IPS-NIHi7 (cell line): ENCODE measurements around the gene RPS6KA4.

Experiments used
- DNase-seq: peaks from one replicate; pipeline ENCODE4 v3.0.0; 2012; ENCODE audit warnings: mixed read lengths; ENCODE audit errors: extremely low spot score

The RPS6KA4 gene

DNA sequence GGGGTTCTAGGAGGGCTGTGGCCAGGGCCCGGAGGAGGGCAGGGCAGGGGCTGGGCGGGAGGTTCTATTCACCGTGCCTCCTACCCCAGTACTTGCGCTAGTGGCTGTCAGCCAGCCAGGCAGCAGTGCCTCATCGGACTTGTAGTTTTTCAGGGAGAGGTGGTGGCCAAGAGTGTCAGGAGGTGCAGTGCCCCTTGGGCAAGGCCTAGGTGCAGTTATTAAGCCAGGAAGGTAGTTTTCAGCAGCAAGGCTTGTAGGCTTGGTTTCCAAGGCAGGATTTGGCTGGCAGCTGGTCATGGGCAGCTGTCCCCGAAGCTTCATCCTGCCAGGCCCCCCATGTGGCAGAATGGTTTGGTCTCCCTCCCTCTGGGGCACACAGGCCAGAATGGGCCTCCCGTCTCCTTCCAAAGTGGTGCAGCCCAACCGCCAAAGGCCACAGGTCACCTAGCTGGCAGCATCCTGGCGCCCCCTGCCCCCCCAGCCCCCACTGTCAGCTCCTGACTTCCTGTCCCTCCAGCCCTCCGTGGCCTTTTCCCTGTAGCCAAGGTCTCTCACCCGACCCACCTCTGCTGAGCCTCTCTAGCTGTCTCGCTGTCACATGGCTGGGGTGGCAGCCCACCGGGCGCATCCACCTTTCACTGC is 10.5 kb upstream of the RPS6KA4 start:
- no peak for DNase-seq

DNA sequence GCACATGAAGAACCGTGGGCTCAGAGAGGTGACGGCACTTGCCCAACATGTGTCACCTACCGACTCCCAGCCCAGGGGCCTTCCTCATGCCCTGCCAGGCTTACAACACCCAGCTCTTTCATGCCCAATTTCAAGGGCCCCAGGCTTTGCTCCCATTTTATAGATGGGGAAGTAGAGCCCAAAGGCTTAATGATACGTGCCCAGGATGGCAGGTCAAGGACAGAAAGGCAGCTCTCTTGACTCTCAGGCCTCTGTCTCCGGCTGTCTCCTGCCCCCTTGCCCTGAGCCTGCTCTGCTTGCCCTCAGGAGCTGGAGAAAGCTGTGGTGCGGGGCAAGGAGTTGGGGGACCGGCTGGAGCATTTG is 10.0 kb upstream of the RPS6KA4 start:
- no peak for DNase-seq

DNA sequence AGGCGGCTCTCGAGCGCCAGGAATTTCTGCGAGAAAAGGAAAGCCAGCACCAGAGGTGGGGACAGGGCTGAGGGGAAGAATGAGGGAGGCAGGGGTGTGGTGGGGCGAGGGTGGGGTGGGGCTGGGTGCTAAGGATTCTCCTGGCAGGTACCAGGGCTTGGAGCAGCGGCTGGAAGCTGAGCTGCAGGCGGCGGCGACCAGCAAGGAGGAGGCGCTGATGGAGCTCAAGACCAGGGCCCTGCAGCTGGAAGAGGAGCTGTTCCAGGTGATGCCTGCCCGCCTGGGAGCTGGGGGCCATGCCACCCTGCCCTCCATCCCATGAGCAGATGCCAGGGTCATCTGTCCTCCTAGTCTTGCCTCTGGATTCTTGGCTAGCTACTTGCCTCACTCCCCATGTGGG is 9.6 kb upstream of the RPS6KA4 start:
- no peak for DNase-seq

DNA sequence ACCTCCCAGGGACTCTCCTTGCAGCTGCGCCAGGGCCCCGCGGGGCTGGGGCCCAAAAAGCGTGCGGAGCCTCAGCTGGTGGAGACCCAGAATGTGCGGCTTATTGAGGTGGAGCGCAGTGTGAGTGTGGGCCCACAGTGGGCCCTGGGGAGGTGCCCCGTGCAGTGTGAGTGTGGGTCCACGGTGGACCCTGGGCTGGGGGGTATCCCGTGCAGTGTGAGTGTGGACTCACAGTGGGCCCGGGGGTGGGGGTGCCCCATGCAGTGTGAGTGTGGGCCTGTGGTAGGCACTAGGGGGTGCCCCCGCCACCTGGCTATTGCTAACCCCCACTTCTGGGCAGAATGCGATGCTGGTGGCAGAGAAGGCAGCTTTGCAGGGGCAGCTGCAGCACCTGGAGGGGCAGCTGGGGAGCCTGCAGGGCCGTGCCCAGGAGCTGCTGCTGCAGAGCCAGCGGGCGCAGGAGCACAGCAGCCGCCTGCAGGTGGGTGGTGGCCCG is 7.8 kb upstream of the RPS6KA4 start:
- no peak for DNase-seq

DNA sequence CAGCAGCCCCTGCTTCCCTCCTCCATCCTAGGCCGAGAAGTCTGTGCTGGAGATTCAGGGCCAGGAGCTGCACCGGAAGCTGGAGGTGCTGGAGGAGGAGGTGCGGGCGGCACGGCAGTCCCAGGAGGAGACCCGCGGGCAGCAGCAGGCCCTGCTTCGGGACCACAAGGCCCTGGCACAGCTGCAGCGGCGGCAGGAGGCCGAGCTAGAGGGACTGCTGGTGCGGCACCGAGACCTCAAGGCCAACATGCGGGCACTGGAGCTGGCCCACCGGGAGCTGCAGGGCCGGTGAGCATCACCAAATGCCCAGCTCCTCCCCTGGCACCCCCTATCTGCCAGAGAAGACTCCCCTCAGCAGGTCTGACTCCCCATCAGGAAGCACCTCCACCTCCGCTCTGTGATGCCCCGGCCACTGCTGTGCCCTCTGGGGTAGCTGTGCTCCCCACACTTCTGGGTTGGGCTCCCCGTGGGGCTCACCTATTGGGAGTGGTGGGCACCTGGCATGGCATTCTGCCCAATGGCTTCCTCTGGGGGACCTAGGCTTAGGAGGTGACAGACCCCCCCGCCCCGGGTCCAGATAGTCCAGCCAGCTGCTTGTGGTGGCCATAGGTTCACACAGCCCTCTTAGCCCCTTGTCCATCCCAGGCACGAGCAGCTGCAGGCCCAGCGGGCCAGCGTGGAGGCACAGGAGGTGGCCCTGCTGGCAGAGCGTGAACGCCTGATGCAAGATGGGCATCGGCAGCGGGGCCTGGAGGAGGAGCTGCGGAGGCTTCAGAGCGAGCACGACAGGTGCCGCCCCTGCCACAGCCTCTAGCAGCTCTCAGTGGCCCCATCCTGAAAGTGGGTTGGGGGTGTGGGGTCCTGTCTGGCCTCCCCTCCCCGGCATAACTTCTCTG is 6.6 kb upstream of the RPS6KA4 start:
- no peak for DNase-seq

DNA sequence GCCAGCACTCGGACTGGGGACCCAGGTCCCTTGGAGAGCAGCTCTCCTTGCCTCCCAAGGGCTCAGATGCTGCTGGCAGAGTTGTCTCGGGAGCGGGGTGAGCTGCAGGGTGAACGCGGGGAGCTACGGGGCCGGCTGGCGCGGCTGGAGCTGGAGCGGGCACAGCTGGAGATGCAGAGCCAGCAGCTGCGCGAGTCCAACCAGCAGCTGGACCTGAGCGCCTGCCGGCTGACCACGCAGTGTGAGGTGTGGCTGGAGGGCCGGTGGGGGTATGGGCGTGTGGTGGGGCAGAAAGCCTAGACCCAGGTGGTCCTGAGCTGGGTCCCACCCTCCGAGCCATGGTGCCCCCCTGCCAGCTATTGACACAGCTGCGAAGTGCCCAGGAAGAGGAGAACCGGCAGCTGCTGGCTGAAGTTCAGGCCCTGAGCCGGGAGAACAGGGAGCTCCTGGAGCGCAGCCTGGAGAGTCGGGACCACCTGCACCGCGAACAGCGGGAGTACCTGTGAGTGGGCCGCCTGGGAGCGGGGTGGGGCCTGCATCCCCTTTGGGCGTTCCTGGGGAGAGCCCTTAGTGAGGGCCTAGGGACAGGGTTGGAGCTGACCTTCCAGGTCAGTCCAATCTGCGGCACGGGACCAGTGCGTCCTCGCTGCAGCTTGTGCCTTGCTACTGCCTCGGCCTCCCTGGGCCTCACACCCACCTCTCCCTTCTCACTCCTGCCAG is 5.8 kb upstream of the RPS6KA4 start:
- DNase-seq = no peak

DNA sequence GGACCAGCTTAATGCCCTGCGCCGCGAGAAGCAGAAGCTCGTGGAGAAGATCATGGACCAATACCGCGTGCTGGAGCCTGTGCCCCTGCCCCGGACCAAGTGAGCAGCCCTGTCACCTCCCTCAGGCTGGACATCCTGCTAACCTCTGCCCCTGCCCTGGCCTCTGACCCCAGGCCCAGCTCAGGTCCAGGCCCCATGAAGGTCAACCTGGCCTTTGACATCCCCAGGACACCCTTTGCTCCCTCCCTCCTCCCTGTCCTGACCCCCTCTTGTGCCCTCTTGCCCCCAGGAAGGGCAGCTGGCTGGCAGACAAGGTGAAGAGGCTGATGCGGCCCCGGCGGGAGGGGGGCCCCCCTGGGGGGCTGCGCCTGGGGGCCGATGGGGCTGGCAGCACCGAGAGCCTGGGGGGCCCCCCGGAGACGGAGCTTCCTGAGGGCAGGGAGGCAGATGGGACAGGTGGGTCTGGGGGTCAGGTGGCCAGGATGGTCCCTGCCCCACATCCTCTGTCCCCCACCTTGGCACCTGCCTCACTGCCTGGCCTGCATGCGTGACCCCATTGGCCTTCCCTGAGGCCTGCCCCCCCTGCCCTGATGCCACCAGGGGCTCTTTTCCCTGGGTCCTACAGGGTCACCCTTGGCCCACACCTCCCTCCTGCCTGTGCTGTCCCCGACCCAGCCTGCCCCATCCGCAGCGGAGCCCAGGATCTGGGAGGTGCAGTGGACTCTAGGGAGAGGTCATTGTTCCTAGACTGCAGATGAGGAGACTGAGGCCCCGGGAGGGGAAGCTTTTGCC is 5.1 kb upstream of the RPS6KA4 start:
- no peak for DNase-seq

DNA sequence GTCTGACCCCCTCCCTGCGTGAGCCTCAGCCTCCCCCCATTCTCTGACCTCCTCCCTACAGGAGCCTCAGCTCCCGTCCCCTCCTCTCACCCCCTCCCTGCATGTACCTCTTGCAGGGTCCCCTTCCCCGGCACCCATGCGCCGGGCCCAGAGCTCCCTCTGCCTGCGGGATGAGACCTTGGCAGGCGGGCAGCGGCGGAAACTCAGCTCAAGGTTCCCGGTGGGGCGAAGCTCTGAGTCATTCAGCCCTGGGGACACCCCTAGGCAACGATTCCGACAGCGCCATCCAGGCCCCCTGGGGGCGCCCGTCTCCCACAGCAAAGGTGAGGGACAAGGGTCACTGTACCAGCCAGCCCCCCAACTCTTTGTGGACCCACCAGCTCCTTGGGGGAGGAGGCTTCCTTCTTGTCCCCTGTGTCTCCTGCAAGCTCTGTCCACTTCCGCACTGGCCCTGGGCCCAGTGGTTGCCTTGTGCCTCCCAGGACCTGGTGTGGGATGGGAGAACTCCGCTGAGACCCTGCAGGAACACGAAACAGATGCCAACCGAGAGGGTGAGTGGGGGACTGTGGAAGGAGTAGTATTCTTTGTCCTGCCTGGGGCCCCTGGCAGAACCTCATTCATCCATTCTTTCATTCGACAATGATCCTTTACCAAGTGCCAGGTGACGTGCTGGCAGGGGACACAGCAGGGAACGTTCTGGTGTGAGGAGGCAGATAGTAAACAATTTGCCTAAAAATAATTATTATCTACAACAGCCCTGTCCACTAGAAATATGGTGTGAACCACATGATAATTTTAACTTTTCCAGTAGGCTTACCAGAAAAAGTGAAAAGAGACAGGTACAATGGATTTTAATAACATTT is 3.7 kb upstream of the RPS6KA4 start:
- peak; percentile 93 for DNase-seq

DNA sequence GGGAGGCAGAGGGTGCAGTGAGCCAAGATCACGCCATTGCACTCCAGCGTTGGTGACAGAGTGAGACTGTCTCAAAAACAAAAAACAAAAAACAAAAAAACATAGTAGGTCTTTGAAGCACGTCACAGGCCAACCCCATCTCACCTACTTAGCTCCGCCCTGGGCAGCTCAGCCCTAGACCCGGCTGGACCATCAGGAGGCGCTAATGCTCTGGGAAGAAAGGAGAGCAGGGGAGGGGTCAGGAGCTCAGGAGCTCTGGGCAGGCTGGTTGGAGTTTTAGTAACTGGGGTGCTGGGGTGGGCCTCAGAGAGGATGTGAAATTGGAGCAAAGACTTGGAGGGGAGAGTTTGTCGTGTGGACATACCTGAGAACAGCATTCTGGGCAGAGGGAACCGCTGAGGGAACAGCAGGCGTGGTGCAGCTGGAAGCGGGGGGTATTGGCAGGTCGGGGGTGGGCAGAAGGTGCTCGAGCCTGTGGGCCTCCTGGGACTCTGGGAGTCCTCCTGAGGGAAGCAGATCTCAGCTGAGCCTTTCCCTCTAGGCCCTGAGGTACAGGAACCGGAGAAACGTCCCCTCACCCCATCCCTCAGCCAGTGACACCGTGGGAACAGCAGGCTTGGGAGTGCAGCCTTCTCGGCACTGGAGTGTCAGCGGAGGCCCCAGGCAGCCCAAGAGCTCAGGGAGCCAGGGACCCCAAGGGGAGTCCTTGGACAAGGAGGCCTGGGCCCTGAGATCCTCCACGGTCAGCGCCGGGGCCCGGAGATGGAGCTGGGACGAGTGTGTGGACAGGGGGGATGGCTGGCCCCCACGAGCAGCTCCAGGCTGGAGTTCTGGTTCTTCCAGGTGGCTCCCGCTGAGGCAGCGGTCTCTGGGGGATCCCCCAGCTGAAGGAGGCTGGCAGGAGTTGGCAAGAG is 2.2 kb upstream of the RPS6KA4 start:
- peak; percentile 89 for DNase-seq

DNA sequence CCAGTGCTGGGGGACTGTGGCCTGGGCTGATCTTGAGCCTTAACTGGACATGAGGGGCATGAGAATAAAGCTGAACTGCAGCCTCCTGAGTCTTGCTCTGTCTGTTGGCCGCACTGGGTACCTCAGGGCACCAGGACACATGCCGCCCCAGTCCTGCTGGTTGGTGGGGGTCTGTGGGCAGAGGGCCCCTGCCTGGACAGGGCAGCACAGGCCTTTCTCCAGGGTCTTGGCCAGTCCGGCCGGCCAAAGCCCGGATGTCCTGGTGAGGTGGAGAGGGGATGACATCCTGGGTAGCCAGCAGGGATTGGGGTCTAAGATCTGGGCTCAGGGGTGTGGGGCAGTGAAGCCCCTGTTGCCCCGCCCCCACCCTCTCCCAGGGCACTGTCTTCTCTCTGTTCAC is 1.5 kb upstream of the RPS6KA4 start:
- DNase-seq = no peak

DNA sequence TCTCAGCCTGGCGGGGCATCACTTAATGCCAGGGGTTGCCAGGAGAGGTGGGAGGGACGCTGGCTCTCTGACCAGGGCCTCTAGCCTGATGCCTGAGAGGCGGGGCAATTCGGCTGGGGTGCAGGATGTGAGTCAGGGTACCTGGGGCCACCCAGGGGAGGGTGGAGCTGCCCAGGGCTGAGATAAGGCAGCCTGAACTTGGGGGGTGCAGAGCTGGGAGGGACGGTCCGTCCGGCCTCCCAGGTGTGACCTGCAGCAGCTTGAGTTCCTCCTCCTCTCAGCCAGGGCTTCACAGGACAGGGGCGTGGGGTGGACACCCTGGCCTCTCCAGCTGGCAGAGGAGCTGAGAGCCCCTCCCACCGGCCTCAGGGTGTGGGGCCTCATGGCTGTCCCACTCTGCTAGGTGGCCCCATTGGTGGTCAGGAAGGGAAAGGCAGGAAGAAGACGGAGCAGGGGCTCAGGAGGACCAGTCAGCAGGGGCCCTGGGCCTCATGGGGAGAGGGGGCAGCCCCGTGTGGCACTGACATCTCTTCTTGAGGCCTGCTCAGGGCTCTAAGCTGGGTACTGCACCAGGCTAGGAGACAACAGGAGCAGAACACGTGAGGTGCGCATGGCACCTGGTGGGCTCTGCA is 942 bp upstream of the RPS6KA4 start:
- no peak for DNase-seq

DNA sequence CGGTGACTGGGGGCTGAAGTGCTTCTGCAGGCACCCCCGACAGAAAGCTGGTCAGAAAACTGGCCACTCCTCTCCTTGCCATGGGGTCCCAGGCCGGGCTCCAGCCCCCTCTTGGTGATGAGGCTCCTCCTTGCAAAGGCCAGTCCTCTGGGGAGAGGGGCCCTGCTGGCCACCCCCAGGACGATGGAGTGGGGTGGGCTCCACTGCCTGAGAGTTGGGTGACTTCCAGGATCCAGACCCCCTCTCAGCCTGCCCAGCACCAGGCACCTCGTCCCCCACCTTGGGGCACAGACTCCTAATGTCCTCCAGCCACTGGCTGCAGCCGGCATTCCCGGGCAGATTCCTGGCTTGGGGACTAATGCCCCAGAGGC is 441 bp upstream of the RPS6KA4 start:
- no peak for DNase-seq

DNA sequence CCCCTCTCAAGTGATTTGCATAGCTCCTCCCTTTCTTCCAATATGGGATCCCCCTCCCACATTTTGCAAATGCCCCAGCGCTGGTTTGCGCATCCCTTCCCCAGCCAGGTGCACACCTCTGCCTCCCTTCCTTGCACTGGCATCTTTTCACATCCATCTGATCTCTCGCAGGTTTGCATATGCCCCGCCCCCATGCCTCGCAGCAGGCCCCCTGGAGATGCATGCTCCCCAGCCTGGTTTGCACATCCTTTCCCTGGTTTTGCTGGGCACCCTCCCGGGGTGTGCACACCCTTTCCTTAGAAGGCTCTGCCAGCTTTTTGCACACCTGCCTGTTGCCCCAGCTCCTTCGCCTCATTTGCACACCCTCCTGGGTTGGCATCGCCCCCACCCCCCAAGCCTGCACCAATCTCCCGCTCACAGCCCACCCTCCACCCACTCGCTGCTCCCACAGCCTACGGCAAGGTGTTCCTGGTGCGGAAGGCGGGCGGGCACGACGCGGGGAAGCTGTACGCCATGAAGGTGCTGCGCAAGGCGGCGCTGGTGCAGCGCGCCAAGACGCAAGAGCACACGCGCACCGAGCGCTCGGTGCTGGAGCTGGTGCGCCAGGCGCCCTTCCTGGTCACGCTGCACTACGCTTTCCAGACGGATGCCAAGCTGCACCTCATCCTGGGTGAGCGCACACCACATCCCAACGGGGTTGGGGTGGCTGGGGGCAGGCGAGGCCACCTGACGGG is 917 bp downstream of the RPS6KA4 start:
- DNase-seq = no peak

DNA sequence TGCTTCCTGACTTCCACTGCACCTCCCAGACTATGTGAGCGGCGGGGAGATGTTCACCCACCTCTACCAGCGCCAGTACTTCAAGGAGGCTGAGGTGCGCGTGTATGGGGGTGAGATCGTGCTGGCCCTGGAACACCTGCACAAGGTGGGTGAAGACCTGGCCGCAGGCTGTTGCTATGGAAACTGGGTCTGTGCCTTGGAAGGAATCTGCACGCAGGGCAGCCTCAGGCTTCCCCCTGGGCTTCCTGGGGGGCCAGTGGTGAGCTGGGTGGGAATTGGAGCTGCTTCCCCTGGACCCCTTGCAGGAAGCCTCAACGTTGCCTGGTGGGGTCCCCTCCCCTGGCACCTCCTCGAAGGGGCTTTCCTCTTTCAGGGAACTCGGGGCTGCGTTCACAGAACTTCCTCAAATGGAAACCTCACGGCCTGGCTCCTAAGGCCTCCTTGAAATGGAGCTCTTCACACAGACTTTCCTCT is 1.5 kb downstream of the RPS6KA4 start:
- no peak for DNase-seq

DNA sequence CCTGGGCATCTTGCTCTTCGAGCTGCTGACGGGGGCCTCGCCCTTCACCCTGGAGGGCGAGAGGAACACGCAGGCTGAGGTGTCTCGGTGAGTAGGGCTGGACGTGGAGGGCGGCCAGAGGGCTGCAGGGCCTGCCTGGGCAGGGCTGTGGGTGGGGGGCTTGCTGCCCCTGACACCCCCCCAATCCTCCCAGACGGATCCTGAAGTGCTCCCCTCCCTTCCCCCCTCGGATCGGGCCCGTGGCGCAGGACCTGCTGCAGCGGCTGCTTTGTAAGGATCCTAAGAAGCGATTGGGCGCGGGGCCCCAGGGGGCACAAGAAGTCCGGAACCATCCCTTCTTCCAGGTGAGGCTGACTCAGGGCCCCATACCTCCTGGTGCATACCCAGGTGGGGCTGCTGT is 2.7 kb downstream of the RPS6KA4 start:
- DNase-seq = no peak

DNA sequence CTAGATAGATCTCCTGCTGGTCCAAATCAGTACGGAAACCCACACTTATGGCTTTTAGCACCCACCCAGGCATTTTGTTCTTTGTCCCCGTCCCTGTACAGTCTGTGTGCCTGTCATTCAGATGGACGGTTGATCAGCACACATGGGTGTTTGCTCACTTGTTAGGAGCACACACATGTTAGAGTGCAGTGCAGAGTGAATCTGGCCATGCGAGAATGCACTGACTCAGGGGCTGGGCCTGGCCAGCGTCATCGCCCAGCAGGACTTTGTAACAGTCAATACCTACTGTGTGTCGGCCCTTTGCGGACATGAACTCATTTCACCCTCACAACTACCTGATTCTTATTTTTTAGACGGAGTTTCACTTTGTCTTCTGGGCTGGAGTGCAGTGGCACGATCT is 3.4 kb downstream of the RPS6KA4 start:
- no peak for DNase-seq

DNA sequence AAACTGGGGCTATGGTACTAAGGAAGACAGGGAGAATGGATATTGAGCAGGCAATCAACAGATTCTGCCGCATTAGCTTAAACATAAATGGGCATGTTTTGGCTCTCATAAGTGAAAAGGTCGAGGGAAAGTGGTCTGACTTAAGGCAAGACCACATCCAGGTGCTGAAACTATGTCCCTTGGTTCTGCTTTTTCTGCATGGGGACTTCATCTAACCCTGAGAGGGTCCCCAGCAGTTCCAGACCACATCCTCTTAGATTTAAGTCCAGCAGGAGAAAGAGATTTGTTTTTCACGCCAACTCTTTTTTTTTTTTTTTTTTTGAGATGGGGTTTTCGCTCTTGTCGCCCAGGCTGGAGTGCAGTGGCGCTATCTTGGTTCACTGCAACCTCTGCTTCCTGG is 5.5 kb downstream of the RPS6KA4 start:
- no peak for DNase-seq

DNA sequence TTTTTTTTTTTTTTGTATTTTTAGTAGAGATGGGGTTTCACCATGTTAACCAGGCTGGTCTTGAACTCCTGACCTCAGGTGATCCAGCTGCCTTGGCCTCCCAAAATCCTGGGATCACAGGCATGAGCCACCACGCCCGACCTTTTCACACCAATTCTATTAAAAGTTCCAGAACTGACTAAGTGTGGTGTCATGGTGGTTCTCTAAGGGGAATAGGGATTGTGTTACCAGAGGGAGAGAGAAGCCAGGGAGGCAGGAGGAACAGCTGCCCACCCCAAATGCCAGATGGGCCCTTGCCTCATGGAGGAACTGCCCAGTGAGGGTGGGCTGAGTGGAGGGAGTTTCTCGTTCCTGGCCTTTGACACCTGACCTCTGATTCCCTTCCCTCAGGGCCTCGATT is 5.9 kb downstream of the RPS6KA4 start:
- no peak for DNase-seq

DNA sequence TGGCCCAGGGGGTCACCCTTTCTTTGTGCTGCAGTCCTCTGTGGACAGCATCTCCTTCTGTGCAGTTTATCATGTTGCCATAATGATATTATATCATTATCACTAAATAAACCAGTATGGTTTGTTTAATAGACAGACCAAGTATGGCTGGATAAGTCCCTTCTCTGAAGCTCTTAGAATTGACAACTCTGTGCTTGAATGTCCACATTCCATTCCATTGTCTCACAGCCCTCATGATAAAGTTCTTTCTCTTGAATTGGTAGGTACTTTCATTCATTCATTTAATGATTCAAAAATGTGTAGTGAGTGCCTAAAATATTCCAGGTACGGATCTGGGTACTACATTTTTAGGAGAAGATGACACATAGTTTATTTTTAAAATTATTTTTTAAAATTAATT is 7.8 kb downstream of the RPS6KA4 start:
- no peak for DNase-seq
